GM18526 (cell line): ENCODE results near the gene SGCA.

Source experiments
- POLR2A ChIP-seq: IDR thresholded peaks from 3 replicates; pipeline ENCODE4 v1.6.1; 2011; ENCODE audit not compliant: insufficient read length; ENCODE audit errors: extremely low read depth

Gene SGCA

DNA sequence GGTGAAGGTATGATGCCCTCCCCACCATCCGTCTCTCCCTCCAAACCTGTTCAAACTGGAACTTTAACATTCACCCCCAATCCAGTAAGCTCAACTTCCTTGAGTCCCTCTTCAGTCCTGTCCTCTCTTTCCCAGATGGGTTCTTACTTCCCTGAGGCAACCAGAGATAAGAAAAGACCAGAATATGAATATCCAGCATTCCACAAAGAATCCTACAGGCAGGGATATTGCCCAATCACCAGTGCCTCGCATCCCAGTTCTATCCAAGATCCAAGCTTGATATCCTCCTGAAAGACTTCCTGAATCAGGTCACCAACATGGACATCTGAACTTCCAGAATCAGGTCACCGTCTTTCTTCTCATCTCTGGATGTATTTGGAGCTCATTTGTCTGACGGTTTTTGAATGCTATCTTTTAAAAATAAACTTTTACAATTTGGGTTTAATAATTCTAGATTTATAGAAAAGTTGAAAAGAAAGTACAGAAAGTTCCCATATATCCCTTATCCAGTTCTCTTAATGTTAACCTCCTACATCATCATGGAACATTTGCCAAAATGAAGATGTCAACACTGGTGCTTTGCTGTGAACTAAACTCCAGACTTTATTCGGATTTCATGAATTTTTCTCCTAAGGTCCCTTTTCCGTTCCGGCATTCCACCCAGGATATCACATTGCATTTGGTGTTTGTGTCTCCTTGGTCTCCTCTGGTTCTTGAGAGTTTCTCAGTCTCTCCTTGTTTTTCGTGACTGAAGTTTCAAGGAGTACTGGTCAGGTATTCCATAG is 49.4 kb downstream of the SGCA start:
- no peak for TF ChIP-seq POLR2A

DNA sequence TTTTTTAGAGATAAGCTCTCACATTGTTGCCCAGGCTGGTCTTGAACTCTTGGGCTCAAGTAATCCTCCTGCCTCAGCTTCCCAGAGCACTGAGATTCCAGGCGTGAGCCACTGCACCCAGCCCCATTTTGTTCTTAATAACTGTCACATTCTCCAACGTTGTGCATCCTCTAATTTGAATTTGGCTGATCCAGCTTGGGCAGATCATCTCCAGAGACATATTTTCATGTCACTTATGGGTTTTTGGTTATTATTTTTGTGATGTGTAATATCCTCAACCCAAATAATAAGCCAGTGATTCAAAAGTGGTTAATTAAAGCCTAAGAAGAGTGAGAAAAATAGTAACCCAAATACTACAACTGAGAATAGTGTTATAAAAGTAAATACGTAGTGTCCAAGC is 51.8 kb downstream of the SGCA start:
- TF ChIP-seq POLR2A, result no peak

DNA sequence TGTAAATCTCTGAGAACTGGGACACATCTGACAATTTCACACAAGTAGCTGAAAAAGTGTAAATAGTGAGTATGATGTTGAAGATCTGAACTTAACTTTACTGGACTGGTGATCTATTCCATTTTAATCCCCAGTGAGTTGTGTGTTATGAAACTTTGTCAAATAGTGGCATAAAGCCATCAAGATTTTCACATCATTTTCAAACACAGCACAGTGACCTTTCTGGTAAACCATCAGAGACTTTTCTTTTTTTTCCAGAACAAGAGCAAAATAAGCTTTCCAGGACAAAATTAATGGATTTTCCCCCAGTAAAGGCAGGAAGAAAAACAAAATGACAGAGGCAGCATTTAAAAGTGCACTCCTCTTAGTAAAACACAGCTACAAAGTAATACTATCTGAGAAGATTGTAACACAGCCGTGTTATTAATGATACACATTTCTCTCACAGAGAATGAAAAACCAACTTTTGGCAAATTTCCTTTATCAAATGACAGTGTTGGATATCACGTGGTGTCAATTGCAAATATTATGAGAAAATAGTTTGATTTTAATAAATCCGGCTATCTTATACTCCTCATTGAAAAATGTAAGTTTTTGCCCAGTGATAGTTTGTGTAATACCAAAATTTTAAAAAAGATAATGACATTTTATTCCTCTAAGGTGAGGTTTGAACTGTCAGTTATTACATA is 52.4 kb downstream of the SGCA start:
- no peak for TF ChIP-seq POLR2A

DNA sequence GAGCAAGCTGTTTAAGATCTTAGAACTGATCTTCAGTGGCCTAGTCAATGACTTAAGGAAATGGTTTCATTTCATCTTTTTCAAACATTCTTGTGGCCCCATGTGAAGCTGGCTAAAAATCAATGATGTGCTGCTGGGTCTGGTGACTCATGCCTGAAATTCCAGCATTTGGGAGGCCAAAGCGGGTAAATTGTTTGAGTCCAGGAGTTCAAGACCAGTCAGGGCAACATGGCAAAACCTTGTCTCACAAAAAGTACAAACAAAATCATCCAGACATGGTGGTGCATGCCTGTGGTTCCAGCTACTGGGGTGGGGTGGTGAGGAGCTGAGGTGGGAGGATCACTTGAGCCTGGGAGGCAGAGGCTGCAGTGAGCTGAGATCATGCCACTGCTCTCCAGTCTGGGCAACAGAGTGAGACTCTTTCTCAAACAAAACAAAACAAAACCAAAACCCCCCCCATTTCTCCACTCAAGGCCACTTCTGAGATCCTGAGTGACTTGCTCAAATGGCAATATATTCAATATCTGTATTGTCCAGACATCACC is 53.0 kb downstream of the SGCA start:
- TF ChIP-seq POLR2A, result no peak

DNA sequence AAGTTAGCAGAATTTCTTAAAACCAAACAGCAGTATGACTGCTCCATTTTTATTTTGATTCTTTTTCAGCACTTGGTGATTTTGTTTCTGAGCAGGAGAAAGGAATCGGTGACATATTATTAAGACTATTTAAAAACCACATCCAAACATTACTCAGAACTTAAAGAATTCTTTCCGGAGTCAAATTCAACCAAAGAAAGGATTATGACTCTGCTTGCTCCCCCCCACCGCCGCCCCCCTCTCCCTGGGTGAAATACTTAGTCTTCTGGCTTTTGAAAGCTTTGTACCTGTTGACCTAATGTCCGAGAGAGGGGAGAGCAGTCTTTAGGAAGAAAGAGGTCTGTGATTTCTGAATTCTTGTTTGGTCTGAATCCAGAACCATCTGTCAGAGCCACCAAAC is 53.5 kb downstream of the SGCA start:
- TF ChIP-seq POLR2A, result no peak

DNA sequence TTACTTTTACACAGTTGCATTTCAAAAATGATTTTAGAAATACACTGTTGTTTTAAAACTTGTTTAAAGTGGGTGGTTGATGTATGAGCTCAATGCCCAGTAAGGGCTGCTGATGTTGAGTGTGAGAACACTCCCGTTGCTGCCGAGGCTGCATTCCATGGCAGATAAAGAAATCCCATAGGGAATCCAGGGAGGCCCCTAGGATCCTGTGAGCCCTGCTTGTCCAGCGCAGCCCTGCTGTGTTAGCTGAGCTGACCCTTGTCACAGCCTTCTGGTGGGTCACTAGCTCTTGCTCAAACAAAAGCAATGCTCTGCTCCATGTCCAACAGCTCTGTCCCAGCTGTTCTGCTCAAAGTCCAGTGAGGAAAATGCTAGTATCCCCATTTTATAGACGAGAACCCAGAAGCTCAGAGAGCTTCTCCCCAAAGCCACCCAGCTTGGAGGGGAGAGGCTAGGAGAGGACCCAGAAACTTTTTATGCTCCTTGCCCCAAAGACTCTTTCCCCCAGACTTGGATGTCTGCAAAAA is 54.2 kb downstream of the SGCA start:
- TF ChIP-seq POLR2A, result no peak

DNA sequence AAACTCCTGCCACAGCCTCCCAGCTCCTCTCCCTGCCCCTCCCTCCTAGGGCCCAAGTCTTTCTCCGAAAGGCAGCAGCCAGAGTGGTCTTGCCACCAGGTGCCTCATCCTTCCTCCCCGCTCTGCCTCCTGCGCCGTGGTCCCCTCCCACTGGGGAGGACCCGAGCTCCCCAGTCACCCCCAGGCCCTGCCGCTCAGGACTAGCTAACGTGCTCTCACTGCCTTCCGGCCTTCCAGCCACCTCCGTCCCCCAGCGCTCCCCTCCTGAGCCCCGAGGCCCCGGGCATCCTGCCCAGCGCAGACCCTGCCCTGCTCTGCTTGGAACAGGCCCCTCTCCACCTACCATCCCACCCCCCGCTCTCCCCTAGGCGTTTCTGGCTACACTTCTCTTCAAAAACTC is 55.0 kb downstream of the SGCA start:
- no peak for TF ChIP-seq POLR2A

DNA sequence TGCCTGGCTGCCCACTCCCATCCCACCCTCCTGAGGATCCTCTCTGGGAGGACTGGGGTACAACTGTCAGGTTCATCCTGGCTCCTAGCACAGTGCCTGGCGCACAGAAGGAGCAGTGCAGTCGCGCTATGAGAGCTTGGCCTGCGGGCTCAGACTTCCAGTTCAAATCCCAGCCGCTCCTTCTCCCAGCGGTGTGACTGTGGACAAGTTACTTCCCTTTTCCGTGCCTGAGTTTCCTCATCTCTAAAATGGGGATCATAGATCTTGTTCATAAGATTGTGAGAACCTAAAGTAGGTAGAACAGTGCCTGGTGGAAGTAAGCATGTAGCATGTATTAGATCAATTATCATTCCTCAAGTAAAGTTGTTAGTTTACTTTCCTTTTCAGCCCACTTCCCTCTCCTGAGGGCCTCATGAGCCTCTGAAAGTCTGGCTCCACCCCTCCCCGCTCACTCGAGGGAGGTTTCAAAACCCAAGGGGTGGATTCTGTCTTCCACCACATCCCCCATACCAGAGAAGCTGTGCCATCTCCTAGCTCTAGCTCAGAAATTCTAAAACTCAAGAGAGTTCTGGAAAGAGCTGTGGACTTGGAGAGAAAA is 55.6 kb downstream of the SGCA start:
- no peak for TF ChIP-seq POLR2A

DNA sequence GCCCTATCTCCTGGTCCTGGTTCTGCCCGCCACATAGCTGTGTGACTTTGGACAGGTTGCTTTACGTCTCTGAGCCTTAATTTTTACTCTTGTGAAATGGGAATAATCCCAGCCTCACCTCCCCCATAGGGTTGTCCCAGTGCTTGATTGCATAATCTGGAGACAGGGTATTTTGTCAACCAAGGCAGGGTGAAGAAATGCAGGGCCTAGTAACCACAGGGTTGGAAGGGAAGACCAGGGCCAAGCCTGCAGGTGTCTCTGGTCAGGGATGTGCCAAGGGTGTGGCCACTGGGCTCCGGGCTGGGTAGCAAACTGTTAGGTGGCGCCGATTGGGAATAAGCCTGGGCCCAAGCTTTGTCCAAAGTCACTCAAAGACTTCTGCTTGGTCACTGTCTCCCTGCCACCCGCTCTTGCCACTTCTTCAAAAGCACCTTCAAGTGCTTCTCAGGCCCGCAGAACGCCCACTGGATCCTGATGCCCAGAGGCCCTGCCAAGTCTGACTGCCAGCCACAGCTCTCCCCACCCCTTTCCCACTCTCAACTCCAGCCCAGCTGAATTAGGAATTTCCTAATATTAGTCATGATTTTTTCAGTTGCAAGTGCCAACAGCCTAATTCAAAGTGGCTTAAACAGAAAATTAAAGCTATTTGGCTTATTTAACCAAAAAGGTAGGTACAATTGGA is 56.2 kb downstream of the SGCA start:
- no peak for TF ChIP-seq POLR2A

DNA sequence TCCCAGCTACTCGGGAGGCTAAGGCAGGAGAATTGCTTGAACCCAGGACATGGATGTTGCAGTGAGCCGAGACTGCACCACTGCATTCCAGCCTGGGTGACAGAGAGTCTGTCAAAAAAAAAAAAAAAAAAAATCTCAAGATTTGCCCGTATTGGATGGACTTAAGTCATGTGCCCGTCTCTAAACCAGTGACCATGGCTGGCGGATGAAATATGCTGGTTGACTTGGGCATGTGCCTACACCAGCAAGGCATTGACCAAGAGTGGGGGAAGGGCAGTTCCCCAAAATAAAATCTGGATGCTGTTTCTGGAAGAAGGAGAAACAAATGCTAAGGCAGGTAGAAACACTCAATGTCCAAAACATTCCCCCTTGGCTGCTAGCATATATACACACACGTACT is 57.1 kb downstream of the SGCA start:
- no peak for TF ChIP-seq POLR2A
